ENCODE results near the gene UNC79. TPM values are rescaled to one million over a fixed set of nuclear protein-coding genes. Genes with fewer than 3 reads are reported as not detected.

UNC79 gene
- total RNA-seq, 4 donors from 2014 or later: 0.14 to 0.32 TPM; not detected in 2

DNA sequence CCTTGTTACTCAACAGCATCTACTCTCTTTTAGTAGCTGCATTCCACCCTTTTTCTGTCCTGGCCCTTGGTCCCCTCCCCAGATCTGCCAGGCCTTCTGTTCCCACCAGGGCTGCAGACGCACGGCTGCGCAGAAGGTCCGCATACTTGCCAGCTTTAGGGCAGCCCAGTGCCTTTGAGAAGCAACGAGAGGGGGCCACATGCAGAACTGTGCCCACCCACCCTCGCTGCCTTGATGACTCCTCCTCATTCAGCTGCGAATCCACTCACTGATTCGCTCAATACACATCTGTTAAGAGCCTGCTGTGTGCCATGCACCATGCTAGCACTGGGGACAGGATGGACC is 318.3 kb downstream of the UNC79 start:
- Histone ChIP-seq H3K4me3 (no peak overlapping the region), H3K27ac (peak overlapping the region in 1 of 4 donors; percentile 46), H3K9me3 (no peaks in the 10 kb centered on the region), H3K36me3 (no peaks in the 10 kb centered on the region), H3K27me3 (no peaks in the 10 kb centered on the region), H3K4me1 (peaks cover 0 to 6% (median 0%) of the 10 kb centered on the region in 4 donors)
- in situ Hi-C loops (cut with MboI; ENCODE audit: low pct_ligation_motif_present in 1 of 4, low pct_unique_long_range_greater_than_20kb in 1 of 4, low sequenced_read_pairs in 3 of 4): no loop called here
- intact Hi-C loops (cut with DNase I; ENCODE audit: low total_unique reads): no loop called here
- WGBS, 2 donors (ENCODE audit: low coverage in 1 of 2): 85% methylated on average over 8 of the region's 8 CpGs; no CpG with 5 or more reads in 1 of the 2 donors
- DNase-seq: no peak
- TF ChIP-seq EP300 (IDR thresholded peaks at IDR 0.05; ENCODE audit: low read depth): no peak
- no peak for TF ChIP-seq POLR2A (IDR thresholded peaks at IDR 0.05)
- TF ChIP-seq, protein P1, sequence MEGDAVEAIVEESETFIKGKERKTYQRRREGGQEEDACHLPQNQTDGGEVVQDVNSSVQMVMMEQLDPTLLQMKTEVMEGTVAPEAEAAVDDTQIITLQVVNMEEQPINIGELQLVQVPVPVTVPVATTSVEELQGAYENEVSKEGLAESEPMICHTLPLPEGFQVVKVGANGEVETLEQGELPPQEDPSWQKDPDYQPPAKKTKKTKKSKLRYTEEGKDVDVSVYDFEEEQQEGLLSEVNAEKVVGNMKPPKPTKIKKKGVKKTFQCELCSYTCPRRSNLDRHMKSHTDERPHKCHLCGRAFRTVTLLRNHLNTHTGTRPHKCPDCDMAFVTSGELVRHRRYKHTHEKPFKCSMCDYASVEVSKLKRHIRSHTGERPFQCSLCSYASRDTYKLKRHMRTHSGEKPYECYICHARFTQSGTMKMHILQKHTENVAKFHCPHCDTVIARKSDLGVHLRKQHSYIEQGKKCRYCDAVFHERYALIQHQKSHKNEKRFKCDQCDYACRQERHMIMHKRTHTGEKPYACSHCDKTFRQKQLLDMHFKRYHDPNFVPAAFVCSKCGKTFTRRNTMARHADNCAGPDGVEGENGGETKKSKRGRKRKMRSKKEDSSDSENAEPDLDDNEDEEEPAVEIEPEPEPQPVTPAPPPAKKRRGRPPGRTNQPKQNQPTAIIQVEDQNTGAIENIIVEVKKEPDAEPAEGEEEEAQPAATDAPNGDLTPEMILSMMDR (IDR thresholded peaks at IDR 0.05): no peak
- no peak for TF ChIP-seq POLR2AphosphoS5 (IDR thresholded peaks at IDR 0.05)

DNA sequence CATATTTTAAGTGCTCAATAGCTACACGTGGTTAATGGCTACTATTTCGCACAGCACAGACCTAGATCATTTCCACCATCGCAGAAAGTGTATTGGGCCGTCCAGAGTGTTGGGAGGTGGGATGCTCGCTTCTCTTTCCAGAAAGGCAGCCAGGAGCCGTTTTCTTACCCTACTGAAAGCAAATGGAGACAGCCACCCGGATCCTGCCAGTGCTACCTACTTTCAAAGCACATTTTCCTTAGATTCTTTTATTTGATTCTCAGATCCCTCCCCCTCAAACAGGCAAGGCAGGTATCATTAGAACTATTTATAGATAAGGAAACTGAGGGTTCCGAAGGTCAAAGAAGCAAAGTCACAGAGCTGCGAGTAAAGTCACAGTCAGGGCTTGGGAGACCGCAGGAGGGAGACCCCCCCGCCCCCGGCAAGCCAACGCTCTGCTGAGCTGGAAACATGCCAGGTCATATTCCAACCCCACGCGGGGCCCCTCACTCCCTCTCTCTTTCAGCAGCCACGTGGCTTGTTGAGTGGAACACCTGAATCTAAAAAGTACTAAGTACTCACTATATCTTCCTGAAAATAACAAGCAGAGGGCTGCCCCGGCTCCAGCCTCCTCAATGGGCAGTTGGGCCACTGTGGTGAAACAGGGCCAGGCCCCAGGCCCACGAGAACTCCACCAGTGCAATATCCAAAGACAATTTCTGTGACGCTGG is 321.4 kb downstream of the UNC79 start:
- no peaks in the 10 kb centered on the region for H3K9me3 ChIP-seq
- peak overlapping the region in 2 of 4 donors; percentile 2 to 37 for H3K27ac ChIP-seq
- peaks cover 0 to 6% (median 0%) of the 10 kb centered on the region in 4 donors for H3K4me1 ChIP-seq
- no peaks in the 10 kb centered on the region for H3K27me3 ChIP-seq
- in situ Hi-C loops (cut with MboI; ENCODE audit: low pct_ligation_motif_present in 1 of 4, low pct_unique_long_range_greater_than_20kb in 1 of 4, low sequenced_read_pairs in 3 of 4): no loop called here
- intact Hi-C loops (cut with DNase I; ENCODE audit: low total_unique reads): no loop called here
- H3K36me3 ChIP-seq: no peaks in the 10 kb centered on the region
- DNase-seq: no peak
- no peak overlapping the region for H3K4me3 ChIP-seq
- no peak for TF ChIP-seq POLR2AphosphoS5 (IDR thresholded peaks at IDR 0.05)
- TF ChIP-seq, protein P1 (IDR thresholded peaks at IDR 0.05): no peak
- WGBS, 2 donors (ENCODE audit: low coverage in 1 of 2): 60 to 65% methylated on average over 4 to 19 of the region's 19 CpGs

GRCh38 chr14:93752980-93753561 is 322.3 kb downstream of the UNC79 start:
- peaks cover 0 to 6% (median 0%) of the 10 kb centered on the region in 4 donors for H3K4me1 ChIP-seq
- 47% methylated on average over 3 of the region's 4 CpGs; no CpG with 5 or more reads in 1 of the 2 donors for WGBS, 2 donors (ENCODE audit: low coverage in 1 of 2)
- TF ChIP-seq EP300 (IDR thresholded peaks at IDR 0.05; ENCODE audit: low read depth): peak; percentile 2
- TF ChIP-seq, protein P1 (IDR thresholded peaks at IDR 0.05): no peak
- no peak overlapping the region for H3K27ac ChIP-seq
- H3K27me3 ChIP-seq: no peaks in the 10 kb centered on the region
- H3K36me3 ChIP-seq: no peaks in the 10 kb centered on the region
- DNase-seq: no peak
- no peak overlapping the region for H3K4me3 ChIP-seq
- in situ Hi-C loops (cut with MboI; ENCODE audit: low pct_ligation_motif_present in 1 of 4, low pct_unique_long_range_greater_than_20kb in 1 of 4, low sequenced_read_pairs in 3 of 4): no loop called here
- H3K9me3 ChIP-seq: no peaks in the 10 kb centered on the region
- intact Hi-C loops (cut with DNase I; ENCODE audit: low total_unique reads): no loop called here

- no peak for DNase-seq
- TF ChIP-seq, protein P1 (IDR thresholded peaks at IDR 0.05): no peak
- TF ChIP-seq POLR2AphosphoS5 (IDR thresholded peaks at IDR 0.05) (no peak), POLR2A (IDR thresholded peaks at IDR 0.05) (no peak), EP300 (IDR thresholded peaks at IDR 0.05; ENCODE audit: low read depth) (no peak)
- in situ Hi-C loops (cut with MboI; ENCODE audit: low pct_ligation_motif_present in 1 of 4, low pct_unique_long_range_greater_than_20kb in 1 of 4, low sequenced_read_pairs in 3 of 4) (no loop called here), intact Hi-C loops (cut with DNase I; ENCODE audit: low total_unique reads) (no loop called here)
- no peak overlapping the region for H3K4me3 ChIP-seq
- H3K36me3 ChIP-seq: no peaks in the 10 kb centered on the region
- H3K27me3 ChIP-seq: no peaks in the 10 kb centered on the region
- WGBS, 2 donors (ENCODE audit: low coverage in 1 of 2): 84 to 100% methylated on average over 3 to 8 of the region's 8 CpGs
- H3K27ac ChIP-seq: peak overlapping the region in 1 of 4 donors; percentile 43
- no peaks in the 10 kb centered on the region for H3K9me3 ChIP-seq
- H3K4me1 ChIP-seq: peaks cover 0 to 6% (median 0%) of the 10 kb centered on the region in 4 donors
These were observed 322.9 kb downstream of the UNC79 start for GRCh38 chr14:93753647-93754046.

All from transverse colon (tissue), 4 donors.